Measurements from ENCODE around the gene MYL2. TPM values are rescaled to one million over a fixed set of nuclear protein-coding genes. Genes with fewer than 3 reads are reported as not detected.

The MYL2 gene
- total and polyA plus RNA-seq, 9 of the 15 experiments (the other 6 are each of a cell fraction or from before 2014, with no cell fraction given) = not detected

GRCh38 chr12:110885152-110885840 is 35.1 kb downstream of the MYL2 start:
- H4K20me1 ChIP-seq (replicated peaks; ENCODE audit: control insufficient read depth, insufficient read depth, low read length) = no peaks in the 10 kb centered on the region
- in situ Hi-C loops (cut with MboI) (no loop called here), intact Hi-C loops (cut with micrococcal nuclease) (loop anchor here (5.0 to 10.0 kb wide), 5 partner anchors 58 to 433 kb away; partner anchors contain the start of gene ARPC3)
- ChIA-PET CTCF (ENCODE audit: low intra/inter-chr PET ratio) (interaction anchor here (0.6 kb wide), 1 partner anchor 191 kb away, joined by 3 read pairs; no protein-coding TSS in a partner anchor), POLR2A (interaction anchor here (0.6 to 0.7 kb wide), 2 partner anchors 119 to 341 kb away, joined by 3 read pairs; no protein-coding TSS in a partner anchor)
- DNase-seq (ENCODE audit: extremely low read depth in 1 of 4, low spot score in 3 of 4) (no peak), FAIRE-seq (no peak), ATAC-seq (no peak)
- H3K4me3 ChIP-seq = no peak overlapping the region
- no peak overlapping the region for H3K9ac ChIP-seq (ENCODE audit: insufficient read depth in 1 of 2, low read depth in 2 of 2, low read length in 2 of 2)
- H3K79me2 ChIP-seq (ENCODE audit: control insufficient read depth, insufficient read depth, low read length) = no peaks in the 10 kb centered on the region
- no peak overlapping the region for H3K27ac ChIP-seq (ENCODE audit: extremely low read depth, low read depth, low read length)
- no peaks in the 10 kb centered on the region for H3K9me1 ChIP-seq (ENCODE audit: control insufficient read depth, insufficient read depth, low read length)
- H3K9me3 ChIP-seq (replicated peaks; ENCODE audit: control insufficient read depth, insufficient read depth, low read depth, low read length) = no peaks in the 10 kb centered on the region
- no peak for TF ChIP-seq ZNF699 (CRISPR knock-in tag; IDR thresholded peaks at IDR 0.05; ENCODE audit: insufficient replicate concordance)
- no peak for TF ChIP-seq ARID2 (IDR thresholded peaks at IDR 0.05)
- TF ChIP-seq ZZZ3 (IDR thresholded peaks at IDR 0.05) = no peak
- peak; percentile 89 for TF ChIP-seq ZNF239 (CRISPR knock-in tag; IDR thresholded peaks at IDR 0.05)
- no peak for TF ChIP-seq HMGXB4 (CRISPR knock-in tag; IDR thresholded peaks at IDR 0.05)
- no peak for TF ChIP-seq ZBTB33 (CRISPR knock-in tag; IDR thresholded peaks at IDR 0.05)
- no peak for TF ChIP-seq ZNF444 (CRISPR knock-in tag; IDR thresholded peaks at IDR 0.05)
- H3K4me2 ChIP-seq (ENCODE audit: insufficient read depth, low read length) = no peak overlapping the region
- no TSS peak for BruUV-seq (replicated peaks)
- no peaks in the 10 kb centered on the region for H3K36me3 ChIP-seq (ENCODE audit: control insufficient read depth, insufficient read depth, low read length)
- WGBS (ENCODE audit: insufficient coverage, low coverage, missing lambda C conversion rate) = under 1% methylated on average over 6 of the region's 6 CpGs
- H3K4me1 ChIP-seq (replicated peaks in 1 of 2; ENCODE audit: control insufficient read depth in 2 of 2, insufficient read depth in 2 of 2, low read length in 2 of 2) = no peaks in the 10 kb centered on the region
- H3K27me3 ChIP-seq (ENCODE audit: control insufficient read depth in 2 of 2, insufficient read depth in 2 of 2, low read length in 2 of 2) = peaks cover 3 to 11% of the 10 kb centered on the region in 2 experiments; a peak in 3 of 5 replicates
- no peak overlapping the region for H2AFZ ChIP-seq (ENCODE audit: low read depth, low read length)
